Stimulated activated CD4-positive, alpha-beta T cell treated with anti-CD3 and anti-CD28 coated beads, TNF-alpha, amount 100 ng/mL, for 1 hour (primary cell): ENCODE measurements around the gene MMP21.

Experiments used
- DNase-seq, 3 donors: peaks; one replicate each; pipeline ENCODE4 v3.0.0-alpha.2; 2020; ENCODE audit warnings: low read depth in 3 of 3, low spot score in 1 of 3

Gene MMP21

GRCh38 chr10:125775491-125776106 is at the start of gene MMP21:
Gene MMP21 (minus strand): TSS chr10:125775821. CDS start chr10:125775821, 0 bp downstream.
- no peak for DNase-seq

GRCh38 chr10:125824736-125825135 is 49.1 kb upstream of the MMP21 start:
- DNase-seq: no peak

GRCh38 chr10:125823663-125824251 is 48.1 kb upstream of the MMP21 start:
- no peak for DNase-seq

- DNase-seq: peak; percentile 82 to 84 (median 84)
These were observed 47.4 kb upstream of the MMP21 start, which contains the start of the genes BCCIP and UROS for GRCh38 chr10:125822878-125823662. Gene BCCIP (plus strand): TSS chr10:125823546. CDS start chr10:125823558, 12 bp downstream. Gene UROS (minus strand): TSS chr10:125823258. CDS start chr10:125816499, 6,759 bp downstream.

- no peak for DNase-seq
These were observed 45.1 kb upstream of the MMP21 start for GRCh38 chr10:125820701-125821100.

GRCh38 chr10:125817337-125817946 is 41.8 kb upstream of the MMP21 start:
- no peak for DNase-seq

GRCh38 chr10:125816548-125816947 is 40.9 kb upstream of the MMP21 start:
- DNase-seq: no peak

GRCh38 chr10:125815764-125816163 is 40.1 kb upstream of the MMP21 start:
- DNase-seq: no peak

- DNase-seq: no peak
These were observed 36.6 kb upstream of the MMP21 start for GRCh38 chr10:125812128-125812750.

- no peak for DNase-seq
These were observed 35.6 kb upstream of the MMP21 start for GRCh38 chr10:125811251-125811650.

GRCh38 chr10:125808047-125808446 is 32.4 kb upstream of the MMP21 start:
- no peak for DNase-seq

GRCh38 chr10:125802739-125803138 is 27.1 kb upstream of the MMP21 start:
- no peak for DNase-seq

GRCh38 chr10:125802131-125802530 is 26.5 kb upstream of the MMP21 start:
- no peak for DNase-seq

GRCh38 chr10:125801574-125801973 is 26.0 kb upstream of the MMP21 start:
- DNase-seq: no peak

GRCh38 chr10:125799451-125800182 is 24.0 kb upstream of the MMP21 start:
- no peak for DNase-seq

- DNase-seq: no peak
These were observed 22.5 kb upstream of the MMP21 start for GRCh38 chr10:125797994-125798662.

- DNase-seq: no peak
These were observed 21.8 kb upstream of the MMP21 start for GRCh38 chr10:125797424-125797823.

- DNase-seq: no peak
These were observed 20.1 kb upstream of the MMP21 start for GRCh38 chr10:125795637-125796190.

- no peak for DNase-seq
These were observed 19.5 kb upstream of the MMP21 start for GRCh38 chr10:125795128-125795527.
